ENCODE data around the gene ZNF350. TPM values are rescaled to one million over a fixed set of nuclear protein-coding genes. Genes with fewer than 3 reads are reported as not detected.
"Not testable (repeated sequence)": the region's sequence is repeated elsewhere in the genome, so short reads cannot be mapped to it uniquely, and the experiment has no call there.

The ZNF350 gene
- total RNA-seq, 1 donor from 2014 or later, result 13.0 TPM

- intact Hi-C loops (cut with DNase I), result no loop called here
- TF ChIP-seq, protein P1, sequence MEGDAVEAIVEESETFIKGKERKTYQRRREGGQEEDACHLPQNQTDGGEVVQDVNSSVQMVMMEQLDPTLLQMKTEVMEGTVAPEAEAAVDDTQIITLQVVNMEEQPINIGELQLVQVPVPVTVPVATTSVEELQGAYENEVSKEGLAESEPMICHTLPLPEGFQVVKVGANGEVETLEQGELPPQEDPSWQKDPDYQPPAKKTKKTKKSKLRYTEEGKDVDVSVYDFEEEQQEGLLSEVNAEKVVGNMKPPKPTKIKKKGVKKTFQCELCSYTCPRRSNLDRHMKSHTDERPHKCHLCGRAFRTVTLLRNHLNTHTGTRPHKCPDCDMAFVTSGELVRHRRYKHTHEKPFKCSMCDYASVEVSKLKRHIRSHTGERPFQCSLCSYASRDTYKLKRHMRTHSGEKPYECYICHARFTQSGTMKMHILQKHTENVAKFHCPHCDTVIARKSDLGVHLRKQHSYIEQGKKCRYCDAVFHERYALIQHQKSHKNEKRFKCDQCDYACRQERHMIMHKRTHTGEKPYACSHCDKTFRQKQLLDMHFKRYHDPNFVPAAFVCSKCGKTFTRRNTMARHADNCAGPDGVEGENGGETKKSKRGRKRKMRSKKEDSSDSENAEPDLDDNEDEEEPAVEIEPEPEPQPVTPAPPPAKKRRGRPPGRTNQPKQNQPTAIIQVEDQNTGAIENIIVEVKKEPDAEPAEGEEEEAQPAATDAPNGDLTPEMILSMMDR (IDR thresholded peaks at IDR 0.05), result no peak
- peaks cover 17% of the 10 kb centered on the region for H3K36me3 ChIP-seq
- no peak for ATAC-seq
- peaks cover 78% of the 10 kb centered on the region for H3K9me3 ChIP-seq
- DNase-seq, result no peak
- no peaks in the 10 kb centered on the region for H3K27me3 ChIP-seq
- H3K27ac ChIP-seq, result no peak overlapping the region
- H3K4me1 ChIP-seq, result no peaks in the 10 kb centered on the region
- H3K4me3 ChIP-seq, result no peak overlapping the region
These were observed 9.3 kb downstream of the ZNF350 start for GRCh38 chr19:51977346-51977745.

- H3K4me1 ChIP-seq, result no peaks in the 10 kb centered on the region
- peaks cover 78% of the 10 kb centered on the region for H3K9me3 ChIP-seq
- ATAC-seq, result no peak
- no peak overlapping the region for H3K27ac ChIP-seq
- intact Hi-C loops (cut with DNase I), result no loop called here
- no peak for DNase-seq
- TF ChIP-seq, protein P1 (IDR thresholded peaks at IDR 0.05), result no peak
- no peak overlapping the region for H3K4me3 ChIP-seq
- H3K36me3 ChIP-seq, result peaks cover 18% of the 10 kb centered on the region
- no peaks in the 10 kb centered on the region for H3K27me3 ChIP-seq
These were observed 9.8 kb downstream of the ZNF350 start for GRCh38 chr19:51976852-51977251.

DNA sequence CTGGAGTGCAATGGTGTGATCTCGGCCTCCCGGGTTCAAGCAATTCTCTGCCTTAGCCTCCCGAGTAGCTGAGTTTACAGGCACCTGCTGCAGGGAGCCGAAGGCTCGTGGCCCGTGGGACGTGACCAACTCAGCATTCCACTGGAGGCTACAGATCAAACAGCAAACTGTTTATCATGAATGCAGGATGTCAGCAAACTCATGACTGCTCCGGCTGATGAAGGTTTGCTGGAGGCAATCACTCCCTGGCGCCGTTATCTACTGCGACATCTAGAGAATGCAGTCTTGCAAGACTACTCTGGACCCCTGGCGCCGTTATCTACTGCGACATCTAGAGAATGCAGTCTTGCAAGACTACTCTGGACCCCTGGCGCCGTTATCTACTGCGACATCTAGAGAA, 10.9 kb downstream of the ZNF350 start:
- DNase-seq; H3K4me1 ChIP-seq; intact Hi-C loops (cut with DNase I); H3K27me3 ChIP-seq; ATAC-seq; H3K27ac ChIP-seq; H3K4me3 ChIP-seq: not testable (repeated sequence)
- peaks cover 82% of the 10 kb centered on the region for H3K9me3 ChIP-seq
- H3K36me3 ChIP-seq, result peaks cover 28% of the 10 kb centered on the region

DNA sequence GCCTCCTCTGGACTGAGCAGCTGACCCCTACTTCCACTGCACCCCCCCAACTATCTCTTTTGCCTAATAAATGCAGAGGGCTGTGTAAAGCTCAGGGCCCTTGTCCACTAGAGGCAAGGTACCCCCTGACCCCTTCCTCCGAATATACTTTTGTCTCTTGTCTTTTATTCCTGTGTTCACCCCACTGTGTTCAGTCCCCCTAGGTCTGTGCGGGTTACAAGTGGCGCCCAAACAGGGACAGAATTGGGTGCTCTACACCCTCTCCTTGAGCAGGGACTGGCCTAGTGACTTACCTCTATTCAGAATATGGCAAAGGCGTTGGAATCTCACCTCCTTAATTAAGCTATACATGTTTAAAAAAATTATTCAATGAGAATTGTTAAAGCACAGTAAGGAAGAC, 15.0 kb downstream of the ZNF350 start:
- TF ChIP-seq, protein P1 (IDR thresholded peaks at IDR 0.05), result no peak
- H3K27me3 ChIP-seq, result no peaks in the 10 kb centered on the region
- peaks cover 92% of the 10 kb centered on the region for H3K9me3 ChIP-seq
- no peak overlapping the region for H3K27ac ChIP-seq
- no peak overlapping the region for H3K4me3 ChIP-seq
- H3K36me3 ChIP-seq, result peaks cover 56% of the 10 kb centered on the region
- H3K4me1 ChIP-seq, result no peaks in the 10 kb centered on the region
- ATAC-seq (no peak), DNase-seq (no peak)
- intact Hi-C loops (cut with DNase I), result no loop called here

- ATAC-seq, result no peak
- peaks cover 87% of the 10 kb centered on the region for H3K9me3 ChIP-seq
- no peak overlapping the region for H3K27ac ChIP-seq
- TF ChIP-seq, protein P1 (IDR thresholded peaks at IDR 0.05), result no peak
- H3K4me3 ChIP-seq, result no peak overlapping the region
- H3K27me3 ChIP-seq, result no peaks in the 10 kb centered on the region
- peaks cover 65% of the 10 kb centered on the region for H3K36me3 ChIP-seq
- DNase-seq, result no peak
- intact Hi-C loops (cut with DNase I), result no loop called here
- no peaks in the 10 kb centered on the region for H3K4me1 ChIP-seq
These were observed 15.9 kb downstream of the ZNF350 start for GRCh38 chr19:51970718-51971117.

GRCh38 chr19:51965583-51965982, 21.1 kb downstream of the ZNF350 start:
- intact Hi-C loops (cut with DNase I), result no loop called here
- Histone ChIP-seq H3K4me1 (no peaks in the 10 kb centered on the region), H3K36me3 (peaks cover 47% of the 10 kb centered on the region), H3K27me3 (no peaks in the 10 kb centered on the region), H3K4me3 (no peak overlapping the region), H3K27ac (no peak overlapping the region), H3K9me3 (peaks cover 88% of the 10 kb centered on the region)
- ATAC-seq (no peak), DNase-seq (no peak)
- TF ChIP-seq, protein P1 (IDR thresholded peaks at IDR 0.05), result no peak

GRCh38 chr19:51960621-51961233, 25.9 kb downstream of the ZNF350 start:
- H3K4me3 ChIP-seq; H3K27ac ChIP-seq; ATAC-seq; intact Hi-C loops (cut with DNase I); DNase-seq; H3K27me3 ChIP-seq; H3K4me1 ChIP-seq: not testable (repeated sequence)
- peaks cover 11% of the 10 kb centered on the region for H3K36me3 ChIP-seq
- H3K9me3 ChIP-seq, result peaks cover 53% of the 10 kb centered on the region

Measured in upper lobe of right lung (tissue), 1 donor.